ENCODE results near the gene KRTAP12-2.

DNA sequence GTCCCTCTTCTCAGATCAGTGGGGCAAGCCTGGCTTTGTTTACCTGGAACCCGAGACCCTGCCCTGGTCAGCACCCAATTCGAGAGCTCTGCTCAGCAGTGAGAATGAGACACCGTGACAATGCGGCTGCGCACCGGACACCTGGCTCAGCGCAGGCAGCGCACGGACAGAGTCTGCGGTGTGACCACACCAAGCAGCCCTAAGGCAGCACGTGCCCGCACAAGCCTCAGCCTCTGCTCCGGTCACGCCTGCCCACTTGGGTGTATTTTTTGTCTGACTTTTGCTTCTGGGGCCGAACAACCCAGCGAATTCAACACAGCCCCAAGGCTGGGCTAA, 50.2 kb downstream of the KRTAP12-2 start:
- TF ChIP-seq, protein P1, sequence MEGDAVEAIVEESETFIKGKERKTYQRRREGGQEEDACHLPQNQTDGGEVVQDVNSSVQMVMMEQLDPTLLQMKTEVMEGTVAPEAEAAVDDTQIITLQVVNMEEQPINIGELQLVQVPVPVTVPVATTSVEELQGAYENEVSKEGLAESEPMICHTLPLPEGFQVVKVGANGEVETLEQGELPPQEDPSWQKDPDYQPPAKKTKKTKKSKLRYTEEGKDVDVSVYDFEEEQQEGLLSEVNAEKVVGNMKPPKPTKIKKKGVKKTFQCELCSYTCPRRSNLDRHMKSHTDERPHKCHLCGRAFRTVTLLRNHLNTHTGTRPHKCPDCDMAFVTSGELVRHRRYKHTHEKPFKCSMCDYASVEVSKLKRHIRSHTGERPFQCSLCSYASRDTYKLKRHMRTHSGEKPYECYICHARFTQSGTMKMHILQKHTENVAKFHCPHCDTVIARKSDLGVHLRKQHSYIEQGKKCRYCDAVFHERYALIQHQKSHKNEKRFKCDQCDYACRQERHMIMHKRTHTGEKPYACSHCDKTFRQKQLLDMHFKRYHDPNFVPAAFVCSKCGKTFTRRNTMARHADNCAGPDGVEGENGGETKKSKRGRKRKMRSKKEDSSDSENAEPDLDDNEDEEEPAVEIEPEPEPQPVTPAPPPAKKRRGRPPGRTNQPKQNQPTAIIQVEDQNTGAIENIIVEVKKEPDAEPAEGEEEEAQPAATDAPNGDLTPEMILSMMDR (conservative IDR thresholded peaks at IDR 0.05 in 1 of 2, IDR thresholded peaks at IDR 0.05 in 1 of 2; ENCODE audit: extremely low read depth in 1 of 2, insufficient read depth in 1 of 2, low read depth in 1 of 2, low read length in 2 of 2): no peak
- TF ChIP-seq EZH2 (IDR thresholded peaks at IDR 0.05; ENCODE audit: borderline replicate concordance, low read length): no peak

Data from mammary epithelial cell (primary cell).